T follicular helper cell (primary cell): ENCODE measurements around the gene SULT1C4.

Experiments
- DNase-seq: peaks from one replicate; pipeline ENCODE4 v3.0.0-alpha.2; 2020; ENCODE audit warnings: low read depth

Gene SULT1C4

GRCh38 chr2:108370080-108370479 is 7.7 kb upstream of the SULT1C4 start:
- DNase-seq = no peak

DNA sequence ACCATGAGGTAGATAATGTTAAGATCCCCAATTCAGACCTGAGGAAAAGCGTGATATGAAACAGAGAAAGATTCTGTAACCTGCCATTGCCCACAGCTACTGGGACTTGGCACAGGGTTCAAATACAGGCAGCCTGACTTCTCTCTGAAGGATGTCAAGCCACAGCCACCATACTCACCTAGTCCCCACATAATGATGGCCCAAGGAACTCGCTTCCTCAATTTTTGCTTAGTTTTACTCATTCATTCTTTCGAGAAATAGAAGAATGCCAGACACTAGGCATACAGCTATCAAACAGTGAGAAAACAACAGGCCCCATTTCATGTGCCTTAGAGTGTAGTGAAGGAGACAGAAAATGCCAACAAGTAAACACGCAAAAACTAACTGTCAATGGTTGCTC is 980 bp upstream of the SULT1C4 start:
- DNase-seq = no peak

GRCh38 chr2:108377401-108377800 is 353 bp upstream of the SULT1C4 start:
- DNase-seq = no peak

GRCh38 chr2:108378851-108379250 is 1.1 kb downstream of the SULT1C4 start:
- DNase-seq = no peak

DNA sequence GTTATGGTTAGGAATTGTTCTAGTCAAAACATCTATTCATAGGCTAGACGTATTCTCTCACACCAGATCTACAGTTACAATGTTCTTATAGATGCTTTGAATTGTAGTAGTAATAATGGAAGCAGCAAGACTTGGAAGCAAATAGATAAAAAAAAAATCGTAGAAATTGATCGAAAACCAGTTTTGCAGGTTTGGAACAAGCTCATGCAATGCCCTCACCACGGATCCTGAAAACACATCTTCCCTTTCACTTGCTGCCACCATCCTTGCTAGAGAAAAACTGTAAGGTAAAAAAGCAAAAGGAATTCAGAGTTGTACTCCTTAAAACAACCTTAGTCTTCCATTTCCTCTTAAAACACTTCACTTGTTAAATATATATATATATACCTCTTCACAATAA is 4.4 kb downstream of the SULT1C4 start:
- no peak for DNase-seq

GRCh38 chr2:108383146-108383830 is 5.5 kb downstream of the SULT1C4 start:
- DNase-seq = no peak

DNA sequence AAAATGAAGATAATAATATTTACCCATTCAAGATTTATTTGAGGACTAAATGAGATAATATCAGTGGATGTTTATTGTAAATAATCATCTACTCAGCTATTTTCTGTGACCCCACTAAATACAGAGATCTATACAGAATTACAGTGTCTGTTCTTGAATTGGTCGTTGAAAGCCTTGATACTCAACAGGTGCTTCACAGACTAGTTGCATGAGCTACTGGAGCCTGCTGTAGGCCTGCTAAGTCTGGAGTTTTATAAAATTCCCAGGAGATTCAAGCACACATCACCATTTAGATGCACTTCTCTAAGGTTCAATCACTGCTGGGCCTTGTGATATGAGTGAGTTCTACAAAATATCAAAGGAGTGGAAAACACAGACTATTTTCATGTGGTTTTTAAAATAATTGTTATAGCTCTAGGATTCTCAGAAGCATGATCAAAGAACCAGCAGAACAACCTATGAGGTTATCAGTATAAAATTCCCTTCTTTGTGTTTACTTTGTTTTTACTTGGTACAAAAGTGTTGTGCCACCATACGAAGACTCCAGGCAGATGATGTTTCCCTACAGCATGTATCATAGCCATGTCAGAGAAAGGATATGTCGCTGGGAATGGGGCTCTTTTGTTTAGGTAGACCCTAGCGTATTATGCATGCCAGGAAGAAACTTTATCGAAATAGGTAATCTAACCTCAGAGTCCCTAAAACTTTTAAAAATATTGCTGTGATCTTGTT is 7.1 kb downstream of the SULT1C4 start:
- DNase-seq = no peak

GRCh38 chr2:108385411-108386071 is 7.8 kb downstream of the SULT1C4 start:
- DNase-seq = no peak

- DNase-seq = no peak
These were observed 10.3 kb downstream of the SULT1C4 start for GRCh38 chr2:108388045-108388444.

- DNase-seq = no peak
These were observed 12.6 kb downstream of the SULT1C4 start for GRCh38 chr2:108390340-108390739.

GRCh38 chr2:108392029-108392428 is 14.3 kb downstream of the SULT1C4 start:
- no peak for DNase-seq

- no peak for DNase-seq
These were observed 15.4 kb downstream of the SULT1C4 start for GRCh38 chr2:108393197-108393596.

DNA sequence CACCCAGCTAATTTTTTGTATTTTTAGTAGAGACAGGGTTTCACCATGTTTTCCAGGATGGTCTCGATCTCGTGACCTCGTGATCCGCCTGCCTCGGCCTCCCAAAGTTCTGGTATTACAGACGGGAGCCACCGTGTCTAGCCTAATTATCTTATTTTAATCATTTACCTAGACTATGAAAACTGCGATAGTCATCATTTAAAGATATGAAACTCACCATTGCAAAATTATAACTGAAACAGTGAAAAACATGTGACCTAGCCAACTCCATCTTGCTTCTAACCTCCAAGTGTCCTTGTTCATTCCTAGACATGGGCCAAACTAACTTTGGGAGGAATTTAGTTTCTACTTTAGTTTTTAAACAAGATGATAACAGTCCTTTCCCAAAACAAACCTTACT is 17.4 kb downstream of the SULT1C4 start:
- no peak for DNase-seq

DNA sequence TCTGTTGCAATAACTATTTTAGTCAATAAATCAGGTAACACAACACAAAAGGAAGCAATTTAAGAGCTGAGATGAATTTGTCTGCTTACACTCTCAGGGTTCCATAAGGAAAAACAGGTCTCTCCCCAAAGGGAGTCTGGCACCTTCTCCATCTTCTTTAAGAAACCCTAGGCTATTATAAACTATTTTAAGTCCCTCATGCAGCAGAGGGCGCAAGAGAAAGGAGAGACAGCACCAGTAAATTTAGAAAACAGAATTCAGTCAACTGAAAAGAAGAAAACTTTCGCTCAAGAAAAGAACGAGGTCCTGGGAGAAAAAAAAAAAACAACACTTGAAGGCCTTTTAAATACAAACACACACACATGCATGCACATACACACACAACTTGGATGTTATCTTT is 19.1 kb downstream of the SULT1C4 start:
- no peak for DNase-seq

DNA sequence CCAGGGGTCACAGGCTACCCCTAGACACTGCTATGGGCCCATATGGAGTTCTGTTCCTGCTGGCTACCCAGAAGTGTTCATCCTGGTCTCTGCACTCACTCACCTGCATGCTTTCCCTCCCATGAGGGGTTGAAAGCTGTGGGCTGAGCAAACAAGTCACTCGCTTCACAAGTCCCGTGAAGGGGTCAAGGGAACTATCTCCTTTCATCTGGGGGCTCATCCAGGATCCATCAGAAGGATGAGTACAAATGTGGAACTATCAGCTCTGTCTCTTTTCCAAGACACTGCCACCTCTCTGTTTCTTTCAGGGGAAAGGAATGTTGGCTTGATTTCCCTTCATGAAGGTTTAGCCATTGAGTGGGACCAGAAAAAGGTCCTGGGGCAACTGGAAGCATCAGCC is 21.7 kb downstream of the SULT1C4 start:
- no peak for DNase-seq

DNA sequence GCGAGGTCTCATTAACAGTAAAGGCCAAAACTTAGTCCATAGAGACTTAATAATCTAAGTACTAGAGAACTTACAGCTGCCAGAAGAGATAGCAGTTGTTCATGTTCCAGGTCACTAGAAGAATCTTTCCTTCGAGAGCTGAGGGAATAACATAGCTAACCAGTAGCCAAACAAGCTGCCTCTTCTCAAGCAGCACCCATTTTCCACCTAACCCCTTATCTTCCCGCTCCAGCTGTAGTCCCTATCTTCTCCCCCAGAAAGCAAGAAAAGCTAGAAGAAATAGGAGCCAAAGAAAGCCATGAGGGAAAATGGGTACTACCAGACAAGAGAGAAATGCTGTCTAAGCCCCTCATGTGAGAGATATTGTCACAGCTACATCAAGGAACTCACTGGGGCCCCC is 24.0 kb downstream of the SULT1C4 start:
- no peak for DNase-seq

- DNase-seq = no peak
These were observed 25.7 kb downstream of the SULT1C4 start for GRCh38 chr2:108403494-108403893.

GRCh38 chr2:108404784-108405397 is 27.1 kb downstream of the SULT1C4 start:
- no peak for DNase-seq

GRCh38 chr2:108407864-108408729 is 30.3 kb downstream of the SULT1C4 start:
- no peak for DNase-seq

DNA sequence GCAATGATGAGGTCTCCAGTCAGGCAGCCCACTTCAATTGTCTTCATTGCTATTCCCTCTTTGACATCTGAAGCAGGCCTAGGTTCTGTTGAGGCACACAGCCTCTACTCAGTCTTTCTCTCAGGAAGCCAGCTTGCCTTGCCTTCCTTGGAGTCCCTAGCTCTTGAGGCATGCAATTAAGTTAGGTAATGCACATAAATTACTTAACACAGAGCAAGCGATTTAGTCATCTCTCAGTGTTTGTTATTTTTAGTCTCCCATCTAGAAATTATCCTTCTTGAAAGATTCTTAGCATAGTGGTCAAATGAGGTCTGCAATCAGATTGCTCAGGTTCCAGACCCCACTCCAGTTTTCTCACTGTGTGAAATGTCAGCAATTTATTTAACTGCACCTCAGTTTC is 32.0 kb downstream of the SULT1C4 start:
- DNase-seq = no peak

DNA sequence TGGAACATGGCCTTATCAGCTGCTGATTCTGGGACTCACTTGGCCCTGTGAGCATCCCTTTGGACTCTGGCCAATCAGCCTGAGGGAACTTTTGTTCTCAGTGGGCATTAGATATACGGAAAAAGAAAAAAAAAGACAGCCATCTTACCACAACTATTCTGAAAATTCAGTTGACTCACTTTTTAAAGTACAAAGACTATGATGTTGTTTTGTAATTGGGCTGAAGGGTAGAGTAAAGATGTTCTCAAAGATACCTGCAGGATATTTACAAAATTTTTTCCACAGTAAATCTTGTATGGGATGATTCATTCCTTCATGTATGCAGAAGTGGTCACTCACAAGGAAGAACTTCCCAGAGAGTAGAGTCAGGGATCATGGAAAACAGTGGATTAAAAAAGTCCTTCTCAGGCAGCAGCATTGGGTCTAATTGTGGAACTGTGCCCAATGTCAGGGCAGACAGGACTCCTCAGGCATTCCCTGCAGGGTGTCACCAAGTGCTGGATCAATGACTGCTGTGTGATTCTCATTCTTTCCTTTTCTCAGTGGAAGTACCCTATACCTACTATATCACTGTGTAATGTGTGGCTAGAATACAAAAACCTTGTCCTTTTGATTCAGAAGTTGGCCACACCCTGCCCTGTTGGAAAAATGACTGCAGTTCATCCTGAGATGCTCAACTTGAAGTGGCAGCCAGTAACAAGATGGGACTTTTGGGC is 35.4 kb downstream of the SULT1C4 start:
- no peak for DNase-seq
